Memory B cell (primary cell): Measurements from ENCODE around the gene BACH2.

Experiments
- ATAC-seq: fragments of 150-1000 bp; cut with Tn5 transposase; 2 replicates; pipeline ENCODE4 v1.10.0; 2021; ENCODE audit warnings: low read depth, mild to moderate bottlenecking, moderate library complexity
- DNase-seq, 2 donors: peaks; one replicate each; pipeline ENCODE4 v3.0.0; 2022; ENCODE audit warnings: low spot score in 2 of 2
- H3K27ac Mint-ChIP-seq: one replicate; pipeline ENCODE4 v1.8.0; 2022; ENCODE audit warnings: mild to moderate bottlenecking, moderate library complexity, mixed read lengths
- H3K27me3 Mint-ChIP-seq: one replicate; pipeline ENCODE4 v1.8.0; 2022; ENCODE audit warnings: mixed read lengths
- H3K36me3 Mint-ChIP-seq: one replicate; pipeline ENCODE4 v1.8.0; 2022; ENCODE audit warnings: mild to moderate bottlenecking, mixed read lengths
- H3K4me1 Mint-ChIP-seq: one replicate; pipeline ENCODE4 v1.8.0; 2022; ENCODE audit warnings: mixed read lengths
- H3K4me3 Mint-ChIP-seq: one replicate; pipeline ENCODE4 v1.8.0; 2022; ENCODE audit warnings: mild to moderate bottlenecking, moderate library complexity, mixed read lengths
- H3K9me3 Mint-ChIP-seq: one replicate; pipeline ENCODE4 v1.8.0; 2022; ENCODE audit warnings: mixed read lengths

BACH2 gene

DNA sequence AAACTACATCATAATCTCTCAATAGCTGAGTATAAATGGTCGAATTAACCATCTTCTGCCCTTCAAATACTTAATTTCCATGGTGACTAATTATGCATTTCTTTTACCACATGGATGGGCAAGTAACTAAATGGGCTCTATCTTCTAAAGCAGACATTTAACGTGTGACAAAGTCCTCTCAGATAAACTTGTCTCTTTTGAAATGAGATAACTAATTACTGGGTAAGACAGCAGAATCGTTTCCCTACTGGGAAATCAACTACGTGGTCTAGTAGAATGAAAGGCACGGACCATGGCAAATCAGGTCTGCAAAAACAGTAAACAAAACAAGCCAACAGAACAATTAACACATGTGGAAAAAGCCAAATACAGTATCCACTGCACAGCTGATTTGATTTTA is 137.7 kb downstream of the BACH2 start:
- DNase-seq = no peak
- Mint-ChIP-seq H3K36me3 (peaks cover 13% of the 10 kb centered on the region), H3K27me3 (no peaks in the 10 kb centered on the region), H3K27ac (no peak overlapping the region), H3K9me3 (no peaks in the 10 kb centered on the region), H3K4me1 (peaks cover 33% of the 10 kb centered on the region), H3K4me3 (no peak overlapping the region)
- no peak for ATAC-seq

DNA sequence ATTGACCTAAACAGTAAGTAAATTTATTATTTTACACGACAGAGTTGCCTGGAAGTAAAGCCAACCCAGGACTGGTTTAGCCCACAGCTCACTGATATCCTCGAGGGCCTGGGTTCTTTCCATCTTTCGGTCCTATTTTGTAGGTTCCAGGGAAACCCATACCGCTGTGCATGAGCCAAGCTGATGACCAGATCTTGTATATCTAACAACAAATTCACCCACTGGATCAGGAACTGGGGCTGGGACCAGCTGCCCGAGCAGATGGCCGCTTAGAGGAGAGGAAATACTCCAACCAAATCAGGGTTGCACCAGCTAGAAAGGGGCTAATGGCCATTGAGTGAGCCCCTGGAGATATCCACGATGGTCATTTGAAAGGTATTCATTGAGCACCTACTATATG is 139.2 kb downstream of the BACH2 start:
- no peaks in the 10 kb centered on the region for H3K27me3 Mint-ChIP-seq
- H3K27ac Mint-ChIP-seq = no peak overlapping the region
- ATAC-seq (no peak), DNase-seq (no peak)
- H3K4me1 Mint-ChIP-seq = peaks cover 34% of the 10 kb centered on the region
- H3K4me3 Mint-ChIP-seq = no peak overlapping the region
- H3K9me3 Mint-ChIP-seq = no peaks in the 10 kb centered on the region
- peaks cover 13% of the 10 kb centered on the region for H3K36me3 Mint-ChIP-seq

GRCh38 chr6:90156861-90157260 is 139.8 kb downstream of the BACH2 start:
- Mint-ChIP-seq H3K4me3 (no peak overlapping the region), H3K4me1 (peaks cover 34% of the 10 kb centered on the region), H3K36me3 (peaks cover 13% of the 10 kb centered on the region), H3K27ac (no peak overlapping the region), H3K9me3 (no peaks in the 10 kb centered on the region), H3K27me3 (no peaks in the 10 kb centered on the region)
- no peak for DNase-seq
- no peak for ATAC-seq

DNA sequence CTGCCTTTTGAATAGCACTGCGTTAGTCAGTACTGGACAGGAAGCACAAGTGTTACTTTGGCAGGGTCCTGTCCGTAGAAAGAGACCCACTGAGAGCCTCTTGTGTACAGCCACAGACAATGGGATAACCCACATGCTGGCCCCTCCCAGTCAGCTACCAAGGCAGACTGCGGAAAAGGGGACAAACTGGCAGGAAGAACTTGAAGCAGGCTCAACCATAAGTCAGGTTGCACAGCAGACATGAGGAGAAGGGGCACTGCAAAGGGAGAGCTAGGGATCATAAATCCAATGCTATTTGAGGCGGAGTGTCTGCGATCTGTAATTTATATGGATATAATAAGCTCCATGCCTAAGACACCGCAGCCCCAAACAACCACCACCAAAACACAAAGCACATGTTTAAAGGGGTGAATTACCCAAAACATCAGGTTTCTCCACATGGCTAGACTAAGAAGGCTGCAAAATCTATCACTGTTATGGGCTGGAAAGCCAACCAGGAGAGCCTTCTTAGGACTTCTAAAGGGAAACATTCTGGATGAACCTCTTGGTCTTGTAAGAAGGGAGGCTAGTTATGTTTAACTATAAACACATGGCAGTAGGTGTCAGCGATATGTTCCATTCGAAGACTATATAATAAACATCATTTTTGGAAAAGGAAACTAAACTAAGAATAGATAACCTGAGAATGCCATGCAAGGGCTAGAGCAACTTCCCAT is 141.7 kb downstream of the BACH2 start:
- H3K4me3 Mint-ChIP-seq = no peak overlapping the region
- no peak for DNase-seq
- no peaks in the 10 kb centered on the region for H3K9me3 Mint-ChIP-seq
- H3K36me3 Mint-ChIP-seq = peaks cover 16% of the 10 kb centered on the region
- no peaks in the 10 kb centered on the region for H3K27me3 Mint-ChIP-seq
- no peak overlapping the region for H3K27ac Mint-ChIP-seq
- no peak for ATAC-seq
- peaks cover 40% of the 10 kb centered on the region for H3K4me1 Mint-ChIP-seq

- Mint-ChIP-seq H3K27me3 (no peaks in the 10 kb centered on the region), H3K36me3 (peaks cover 14% of the 10 kb centered on the region), H3K4me3 (no peak overlapping the region), H3K27ac (no peak overlapping the region), H3K4me1 (peaks cover 40% of the 10 kb centered on the region), H3K9me3 (no peaks in the 10 kb centered on the region)
- no peak for DNase-seq
- no peak for ATAC-seq
Measured at GRCh38 chr6:90151576-90152422, 144.8 kb downstream of the BACH2 start.

DNA sequence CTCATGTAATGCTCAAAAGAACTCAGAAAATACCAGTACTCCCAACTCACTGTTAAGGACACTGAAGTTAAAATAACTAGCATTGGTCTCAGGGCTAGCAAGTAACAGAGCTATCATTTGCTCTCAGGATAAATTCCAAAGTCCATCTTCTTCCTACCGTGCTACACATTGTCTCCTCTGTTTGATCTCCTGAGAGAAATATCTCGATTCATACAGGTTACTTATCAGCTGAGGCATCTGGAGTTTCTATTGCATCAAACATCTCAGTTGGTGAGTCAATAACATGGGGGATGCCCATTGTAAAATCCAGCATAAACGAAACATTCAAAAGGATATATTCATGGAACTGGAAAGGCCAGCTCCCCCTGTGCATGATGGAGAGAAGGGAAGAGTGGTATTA is 147.4 kb downstream of the BACH2 start:
- Mint-ChIP-seq H3K9me3 (no peaks in the 10 kb centered on the region), H3K4me3 (no peak overlapping the region), H3K36me3 (peaks cover 15% of the 10 kb centered on the region), H3K27ac (peak overlapping the region; percentile 16), H3K4me1 (peaks cover 44% of the 10 kb centered on the region), H3K27me3 (no peaks in the 10 kb centered on the region)
- DNase-seq = no peak
- no peak for ATAC-seq

- Mint-ChIP-seq H3K4me1 (peaks cover 41% of the 10 kb centered on the region), H3K27me3 (no peaks in the 10 kb centered on the region)
Measured at GRCh38 chr6:90148867-90149266, 147.8 kb downstream of the BACH2 start.

DNA sequence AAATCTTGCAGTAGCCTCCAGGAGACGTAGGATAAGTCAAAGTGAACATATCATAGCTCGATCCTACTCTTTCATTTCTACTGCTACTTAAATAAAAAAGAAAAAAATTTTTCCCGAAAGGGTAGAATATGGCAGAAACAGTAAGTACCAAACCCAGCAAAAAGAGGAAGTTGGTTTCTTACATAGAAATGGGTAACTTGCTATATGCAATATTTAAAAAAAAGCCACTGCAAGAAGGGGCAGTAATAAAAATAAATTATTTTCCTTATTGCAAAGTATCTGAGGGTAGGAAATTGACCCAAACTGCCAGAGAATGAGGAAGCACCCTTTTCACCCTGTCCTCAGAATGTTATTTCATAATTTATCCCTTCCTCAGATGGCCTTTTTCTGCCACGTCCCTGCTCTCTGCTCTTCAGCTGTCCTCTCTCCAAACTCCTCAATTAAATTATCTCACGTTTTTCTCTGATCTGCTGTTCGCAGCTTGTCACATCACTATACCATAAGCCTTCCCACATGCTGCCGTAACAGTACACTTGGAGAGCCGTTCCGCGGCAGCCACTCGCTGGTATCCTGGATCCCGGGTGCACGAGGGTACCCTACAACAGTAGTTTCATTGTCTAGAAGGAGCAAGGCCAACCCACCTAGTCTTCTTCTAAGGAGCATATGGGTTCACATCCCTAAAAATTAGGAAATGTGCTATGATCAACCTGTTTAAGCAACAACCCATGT is 149.6 kb downstream of the BACH2 start:
- no peaks in the 10 kb centered on the region for H3K9me3 Mint-ChIP-seq
- H3K27ac Mint-ChIP-seq = peak overlapping the region; percentile 15
- peak overlapping the region; percentile 71 for H3K4me3 Mint-ChIP-seq
- H3K36me3 Mint-ChIP-seq = peaks cover 20% of the 10 kb centered on the region
- DNase-seq (no peak), ATAC-seq (peak; percentile 78)
- peaks cover 42% of the 10 kb centered on the region for H3K4me1 Mint-ChIP-seq
- H3K27me3 Mint-ChIP-seq = no peaks in the 10 kb centered on the region

More at GRCh38 chr6:90148867-90149266, 147.8 kb downstream of the BACH2 start:
- peaks cover 15% of the 10 kb centered on the region for H3K36me3 Mint-ChIP-seq
- H3K4me3 Mint-ChIP-seq = no peak overlapping the region
- no peaks in the 10 kb centered on the region for H3K9me3 Mint-ChIP-seq
- ATAC-seq = no peak
- no peak for DNase-seq
- H3K27ac Mint-ChIP-seq = peak overlapping the region; percentile 16

- Mint-ChIP-seq H3K9me3 (no peaks in the 10 kb centered on the region), H3K27me3 (no peaks in the 10 kb centered on the region), H3K36me3 (peaks cover 21% of the 10 kb centered on the region), H3K4me3 (no peak overlapping the region), H3K27ac (no peak overlapping the region), H3K4me1 (peaks cover 43% of the 10 kb centered on the region)
- ATAC-seq (no peak), DNase-seq (no peak)
Measured at GRCh38 chr6:90146024-90146423, 150.6 kb downstream of the BACH2 start.

DNA sequence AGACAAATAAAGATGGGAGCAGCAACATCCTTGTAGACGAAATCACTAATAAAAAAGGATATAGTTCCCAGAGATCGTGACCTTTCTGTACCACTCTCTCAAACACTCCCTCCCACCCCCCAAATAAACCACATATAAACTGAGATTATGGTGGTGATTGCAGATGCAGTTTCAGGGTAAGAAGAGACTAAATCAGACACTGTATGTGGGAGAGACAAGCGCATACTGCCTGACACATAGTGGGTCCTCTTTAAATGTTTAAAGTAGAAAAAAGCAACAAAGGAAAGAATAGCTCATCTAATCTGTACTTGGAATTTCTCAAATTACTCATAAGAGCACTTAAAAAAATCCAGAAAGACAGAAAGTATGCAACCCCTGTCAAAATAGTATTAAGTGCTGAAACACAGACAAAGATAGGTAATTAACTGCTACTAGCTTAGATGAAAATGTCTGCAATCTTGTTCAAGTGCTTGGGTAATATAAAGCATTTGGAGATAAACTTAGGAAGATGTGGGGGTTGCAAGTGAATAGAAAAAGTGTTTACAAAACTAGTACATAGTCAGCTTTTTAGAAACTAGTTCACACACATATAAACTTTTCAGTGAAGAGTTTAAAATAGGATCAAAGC is 151.6 kb downstream of the BACH2 start:
- Mint-ChIP-seq H3K27ac (peak overlapping the region; percentile 35), H3K36me3 (peaks cover 19% of the 10 kb centered on the region), H3K4me1 (peaks cover 39% of the 10 kb centered on the region), H3K27me3 (no peaks in the 10 kb centered on the region), H3K4me3 (no peak overlapping the region), H3K9me3 (no peaks in the 10 kb centered on the region)
- DNase-seq (no peak), ATAC-seq (no peak)

DNA sequence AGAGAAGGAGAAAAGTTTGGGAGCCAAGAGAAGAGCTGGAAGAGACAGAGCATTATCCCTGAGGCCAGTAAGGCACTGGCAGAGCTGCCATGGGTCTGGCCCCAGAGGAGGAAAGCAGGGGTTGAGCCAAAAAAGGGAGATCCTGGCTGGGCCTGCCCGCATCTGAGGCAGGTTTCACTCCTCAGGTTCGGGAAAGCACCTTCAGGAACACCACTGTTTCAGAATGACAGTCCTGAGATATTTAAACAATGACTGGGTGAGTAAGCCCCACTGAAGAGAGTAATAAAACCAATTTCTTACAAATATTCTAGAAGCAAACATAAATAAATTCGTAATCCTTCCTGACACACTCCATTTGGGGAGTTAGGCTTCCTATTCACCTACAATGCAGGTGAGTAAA is 152.2 kb downstream of the BACH2 start:
- H3K27me3 Mint-ChIP-seq = no peaks in the 10 kb centered on the region
- H3K4me1 Mint-ChIP-seq = peaks cover 39% of the 10 kb centered on the region
- H3K27ac Mint-ChIP-seq = peak overlapping the region; percentile 35
- DNase-seq (no peak), ATAC-seq (no peak)
- H3K36me3 Mint-ChIP-seq = peaks cover 20% of the 10 kb centered on the region
- H3K9me3 Mint-ChIP-seq = no peaks in the 10 kb centered on the region
- no peak overlapping the region for H3K4me3 Mint-ChIP-seq

- Mint-ChIP-seq H3K4me1 (peaks cover 23% of the 10 kb centered on the region), H3K9me3 (no peaks in the 10 kb centered on the region), H3K36me3 (peaks cover 19% of the 10 kb centered on the region), H3K27me3 (no peaks in the 10 kb centered on the region), H3K4me3 (no peak overlapping the region), H3K27ac (no peak overlapping the region)
- ATAC-seq (no peak), DNase-seq (no peak)
Measured at GRCh38 chr6:90140683-90141082, 156.0 kb downstream of the BACH2 start.

GRCh38 chr6:90139272-90139817 is 157.3 kb downstream of the BACH2 start:
- peaks cover 16% of the 10 kb centered on the region for H3K36me3 Mint-ChIP-seq
- no peaks in the 10 kb centered on the region for H3K27me3 Mint-ChIP-seq

More at GRCh38 chr6:90139272-90139817, 157.3 kb downstream of the BACH2 start:
- Mint-ChIP-seq H3K4me1 (peaks cover 20% of the 10 kb centered on the region), H3K27ac (no peak overlapping the region), H3K4me3 (no peak overlapping the region), H3K9me3 (no peaks in the 10 kb centered on the region)
- ATAC-seq = no peak
- DNase-seq = no peak
